Fibroblast of peridontal ligament (primary cell): ENCODE results near the gene ABCE1.

ENCODE experiments used
- DNase-seq: peaks from one replicate; pipeline ENCODE4 v3.0.0-alpha.2; 2010; ENCODE audit errors: extremely low read depth

ABCE1 gene

DNA sequence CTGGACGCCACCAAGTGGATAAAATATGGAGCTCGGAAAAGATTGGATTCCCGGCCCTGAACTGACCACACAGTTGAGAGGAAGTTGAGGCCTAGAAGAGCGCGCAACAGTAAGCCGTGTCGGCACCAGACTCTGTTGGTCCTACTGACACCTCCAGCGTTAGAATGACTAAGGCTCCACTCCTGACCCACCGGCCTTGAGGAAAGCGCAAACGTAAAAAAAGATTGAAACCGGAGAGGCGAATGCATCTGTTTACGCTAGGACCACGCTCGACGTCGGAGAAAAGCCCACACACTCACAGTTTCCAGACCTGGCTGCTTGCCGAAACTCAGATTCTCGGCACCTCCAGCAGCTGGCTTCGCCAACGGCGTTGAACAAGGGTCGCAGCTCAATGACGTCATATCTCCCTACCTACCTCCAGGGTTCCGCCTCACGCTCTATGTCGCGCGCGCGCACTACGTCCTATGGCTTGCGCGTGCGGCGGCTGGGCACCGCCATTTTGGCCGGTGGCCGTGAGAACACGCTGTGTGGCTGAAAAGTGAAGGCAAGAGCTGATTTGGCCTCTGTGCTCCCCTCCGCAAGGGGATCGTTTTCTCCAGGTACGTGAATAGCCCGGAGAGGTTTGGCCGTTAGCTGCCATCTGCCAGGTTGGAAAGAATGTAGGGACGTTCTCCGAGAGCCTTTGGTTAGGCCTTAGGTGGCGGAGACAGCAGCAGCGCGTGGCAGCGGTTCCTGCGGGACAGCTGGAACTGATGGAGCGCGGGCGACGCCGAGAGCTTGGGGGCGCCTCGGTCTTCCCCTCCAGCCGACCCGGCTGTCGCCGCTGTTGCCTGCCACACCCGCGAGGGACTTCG is at the start of gene ABCE1, which contains the start of gene ANAPC10:
TSS of gene ABCE1 (plus strand) at position 491 of the 854 bp plus-strand sequence. CDS start 6,102 bp downstream, outside the sequence.
TSS of gene ANAPC10 (minus strand) at position 376 of the 854 bp plus-strand sequence. CDS start 2,097 bp downstream, outside the sequence.
- DNase-seq: peak; percentile 99

DNA sequence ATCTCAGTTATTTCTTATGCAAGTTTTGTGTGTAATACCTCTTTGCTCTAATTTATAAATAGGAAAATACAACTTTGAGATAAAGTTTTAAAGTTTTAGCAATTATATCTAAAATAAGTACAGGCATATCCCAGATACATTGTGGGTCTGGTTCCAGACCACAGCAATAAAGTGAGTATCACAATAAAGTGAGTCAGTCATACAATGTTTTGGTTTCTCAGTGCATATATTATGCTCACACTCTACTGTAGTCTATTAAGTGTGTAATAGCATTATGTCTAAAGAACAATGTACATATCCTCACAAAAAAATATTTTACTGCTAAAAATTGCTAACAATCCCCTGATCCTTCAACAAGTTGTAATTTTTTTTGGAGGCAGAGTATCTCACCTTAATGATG is 49.3 kb upstream of the ABCE1 start:
- DNase-seq: no peak

DNA sequence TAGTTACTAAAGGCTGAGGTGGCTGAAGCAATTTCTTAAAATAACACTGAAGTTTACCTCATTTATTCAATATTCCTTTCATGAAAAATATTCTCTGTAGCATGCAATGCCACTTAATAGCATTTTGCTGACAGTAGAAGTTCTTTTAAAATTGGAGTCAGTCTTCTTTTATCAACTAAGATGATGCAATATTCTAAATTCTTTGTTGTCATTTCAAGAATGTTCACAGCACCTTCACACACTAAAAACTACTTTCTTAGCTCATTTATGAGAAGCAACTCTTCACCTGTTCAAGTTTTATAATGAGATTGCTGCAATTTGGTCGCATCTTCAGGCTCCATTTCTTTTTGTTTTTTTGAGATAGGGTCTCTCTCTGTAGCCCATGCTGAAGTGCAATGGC is 48.9 kb upstream of the ABCE1 start:
- DNase-seq: no peak

DNA sequence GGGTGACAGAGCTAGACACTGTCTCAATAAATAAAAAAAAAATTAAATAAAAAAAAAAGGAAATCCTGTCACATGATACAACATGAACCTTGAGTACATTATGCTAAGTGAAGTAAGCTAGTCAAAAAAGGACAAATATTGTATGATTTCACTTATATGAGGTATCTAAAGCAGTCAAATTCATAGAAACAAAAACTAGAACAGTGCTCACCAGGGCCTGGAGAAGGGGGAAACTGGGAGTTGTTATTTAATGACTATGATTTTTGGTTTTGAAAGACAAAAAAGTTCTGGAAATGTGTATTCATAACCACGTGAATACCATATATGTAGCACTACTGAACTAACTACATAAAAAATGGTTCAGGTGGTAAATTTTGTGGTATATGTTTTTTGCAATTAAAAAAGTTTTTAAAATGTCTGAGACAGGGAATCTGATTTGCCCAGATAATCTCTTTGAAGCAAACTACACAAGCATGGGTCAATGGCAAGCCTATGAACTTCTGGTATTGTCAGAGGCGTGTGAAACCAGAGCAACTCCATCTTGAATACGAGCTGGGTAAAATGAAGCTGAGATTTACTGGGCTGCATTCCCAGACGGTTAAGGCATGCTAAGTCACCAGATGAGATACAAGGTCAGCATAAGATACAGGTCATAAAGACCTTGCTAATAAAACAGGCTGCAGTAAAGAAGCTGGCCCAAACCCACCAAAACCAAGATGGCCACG is 42.4 kb upstream of the ABCE1 start:
- DNase-seq: no peak

DNA sequence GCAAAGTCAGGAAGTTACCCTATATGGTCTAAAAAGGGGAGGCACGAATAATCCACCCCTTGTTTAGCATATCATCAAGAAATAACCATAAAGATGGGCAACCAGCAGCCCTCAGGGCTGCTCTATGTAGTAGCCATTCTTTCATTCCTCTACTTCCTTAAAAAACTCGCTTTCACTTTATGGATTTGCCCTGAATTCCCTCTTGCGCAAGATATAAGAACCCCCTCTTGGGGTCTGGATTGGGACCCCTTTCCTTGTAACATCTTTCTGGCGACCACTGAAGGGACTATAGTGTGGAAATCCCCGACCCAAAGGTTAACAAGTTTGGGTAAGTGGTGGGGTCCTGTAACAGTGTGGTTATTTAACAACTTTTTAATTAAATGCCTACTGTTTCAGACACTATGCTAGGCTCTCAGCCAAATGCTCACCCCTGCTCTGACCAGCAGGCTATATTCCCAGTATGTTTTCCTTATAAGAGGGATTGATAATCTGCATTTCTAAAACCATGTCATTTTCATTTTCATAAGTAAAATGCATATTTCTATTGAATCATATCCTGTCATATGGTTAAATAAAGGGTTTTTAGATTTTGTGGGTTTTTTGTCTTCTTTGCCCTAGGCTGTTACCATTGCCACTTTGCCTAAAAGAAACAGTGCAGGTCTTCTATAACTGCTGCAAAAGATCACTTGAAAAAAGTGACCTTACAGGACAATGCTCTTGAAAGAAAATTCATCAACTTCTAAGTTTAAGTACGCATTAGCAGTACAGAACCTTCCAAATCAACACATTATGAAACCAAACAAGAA is 41.6 kb upstream of the ABCE1 start:
- no peak for DNase-seq

DNA sequence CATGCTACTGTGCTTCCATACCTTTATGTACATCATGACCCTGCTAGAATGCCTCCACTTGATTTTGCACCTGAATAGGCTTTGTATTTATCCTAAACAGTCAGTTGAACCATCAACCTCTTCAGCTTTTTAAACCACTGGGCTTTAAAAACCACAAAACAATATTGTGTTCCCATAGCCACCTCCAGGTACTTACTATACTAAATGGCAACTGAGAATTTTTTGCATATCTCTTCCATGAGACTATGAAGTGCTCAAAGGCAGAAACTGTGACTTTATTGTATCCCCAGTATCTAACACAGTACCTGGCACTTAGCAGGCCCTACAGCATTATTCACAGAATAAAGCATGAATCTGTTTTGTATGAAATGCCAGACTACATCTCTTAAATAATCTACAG is 39.9 kb upstream of the ABCE1 start:
- no peak for DNase-seq

DNA sequence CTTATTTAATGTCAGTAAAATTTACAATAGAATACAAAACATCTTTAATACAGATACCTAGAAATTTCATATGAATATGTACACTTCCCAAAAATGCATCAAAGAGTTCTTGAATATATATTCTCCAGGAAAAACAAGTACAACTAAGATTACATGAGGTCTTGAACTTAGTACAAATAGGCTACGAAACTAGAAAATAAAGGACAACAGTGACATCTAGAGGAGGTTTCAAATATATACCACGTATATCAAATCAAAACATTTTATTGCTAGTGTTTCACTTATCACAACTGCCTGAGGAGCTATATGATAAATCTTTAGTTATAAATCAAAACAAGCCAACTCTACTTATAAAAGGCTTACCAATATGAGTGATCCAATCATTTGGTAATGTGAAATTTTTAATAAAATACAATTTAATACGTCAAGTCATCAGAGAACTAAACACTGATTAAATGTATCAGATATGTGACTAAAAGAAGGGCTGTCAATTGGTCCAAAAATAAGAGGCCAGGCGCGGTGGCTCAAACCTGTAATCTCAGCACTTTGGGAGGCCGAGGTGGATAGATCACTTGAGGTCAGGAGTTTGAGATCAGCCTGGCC is 36.7 kb upstream of the ABCE1 start:
- DNase-seq: peak; percentile 84

DNA sequence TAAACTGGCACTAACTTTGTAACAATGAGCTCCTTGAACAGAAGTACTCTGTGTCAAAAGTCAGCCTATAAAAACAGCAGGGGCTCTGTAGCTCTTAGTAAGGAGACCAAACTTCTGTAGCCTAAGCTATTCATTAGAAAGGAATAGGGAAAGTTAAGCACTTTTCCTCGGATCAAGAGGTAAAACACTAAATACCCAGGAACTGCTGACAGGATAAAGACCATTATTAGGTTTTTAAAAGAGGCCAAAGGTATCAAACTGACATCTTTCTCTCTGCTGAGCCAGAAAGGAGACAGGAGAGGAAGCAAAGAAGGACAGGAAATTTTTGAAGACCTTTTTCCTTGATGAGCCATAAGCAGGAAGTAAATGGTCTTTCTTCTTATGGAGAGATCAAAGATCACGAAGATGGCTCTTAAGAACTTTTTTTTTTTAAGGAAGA is 32.0 kb upstream of the ABCE1 start:
- DNase-seq: no peak

DNA sequence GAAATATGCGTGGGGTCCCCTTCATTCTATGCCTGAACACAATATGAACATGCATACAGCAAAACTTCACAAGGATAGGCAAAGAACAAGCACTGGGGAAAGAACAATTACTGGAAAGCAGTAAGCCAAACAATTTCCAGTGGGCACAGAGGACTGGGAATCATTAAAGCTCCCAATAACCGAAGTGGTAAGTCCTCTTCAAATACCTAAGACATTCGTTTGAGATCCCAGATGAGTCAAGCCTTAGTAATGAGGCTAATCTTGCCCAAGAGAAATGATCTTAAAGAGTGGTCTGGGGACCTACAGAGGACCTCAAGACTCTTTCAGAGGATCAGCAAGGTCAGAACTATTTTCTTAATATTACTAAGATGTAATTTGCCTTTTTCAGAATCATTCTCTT is 28.8 kb upstream of the ABCE1 start:
- peak; percentile 58 for DNase-seq

DNA sequence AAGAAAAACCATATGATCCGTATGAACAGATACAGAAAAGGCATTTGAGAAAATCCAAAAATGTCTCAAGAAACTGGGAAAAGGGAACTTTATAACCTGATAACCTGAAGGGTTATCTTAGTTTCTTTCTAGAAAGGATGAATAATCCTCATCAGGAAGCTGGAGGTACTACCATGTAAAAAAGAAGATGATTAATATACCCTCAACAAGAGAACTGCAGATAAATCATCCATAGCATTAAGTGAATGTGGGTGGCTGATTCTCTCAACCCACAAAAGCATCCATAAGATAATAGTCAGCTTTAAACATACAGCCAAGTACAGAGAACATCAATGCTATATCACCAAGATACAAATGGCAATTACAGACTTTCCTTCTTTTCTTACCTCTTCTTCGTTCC is 26.6 kb upstream of the ABCE1 start:
- no peak for DNase-seq

DNA sequence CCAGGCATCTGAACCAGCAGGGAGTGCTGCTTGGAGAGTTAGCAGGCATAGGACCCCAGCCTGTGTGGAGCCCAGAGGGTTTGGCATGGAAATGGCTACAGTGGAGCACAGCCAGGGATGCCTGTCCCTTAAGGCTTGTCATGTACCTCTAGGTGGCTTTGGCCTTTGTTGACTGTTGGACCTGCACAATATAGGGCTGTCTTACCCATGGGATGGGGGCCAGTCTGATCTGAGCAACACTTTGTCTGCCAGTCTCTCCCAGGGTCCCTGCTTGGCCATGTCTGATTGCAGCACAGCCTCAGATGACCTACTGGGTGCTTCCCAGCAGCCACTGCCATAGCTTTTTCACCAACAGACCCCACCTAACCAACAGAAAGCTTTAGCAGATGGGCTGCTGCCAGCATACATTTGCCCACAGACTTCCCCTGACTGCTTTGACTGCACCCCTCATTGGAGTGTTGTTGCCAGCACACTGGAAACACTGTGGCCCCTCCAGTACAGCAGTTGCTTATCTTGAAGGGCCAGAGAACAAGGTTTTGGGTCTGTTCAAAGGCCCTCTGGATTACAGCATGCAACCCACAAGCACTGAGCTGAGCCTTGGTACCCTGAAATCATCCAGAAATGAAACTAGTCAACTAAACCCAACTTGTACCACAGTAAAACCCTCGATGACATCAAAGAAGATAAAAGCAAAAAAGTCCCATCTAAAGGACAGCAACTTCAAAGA is 22.2 kb upstream of the ABCE1 start:
- no peak for DNase-seq

DNA sequence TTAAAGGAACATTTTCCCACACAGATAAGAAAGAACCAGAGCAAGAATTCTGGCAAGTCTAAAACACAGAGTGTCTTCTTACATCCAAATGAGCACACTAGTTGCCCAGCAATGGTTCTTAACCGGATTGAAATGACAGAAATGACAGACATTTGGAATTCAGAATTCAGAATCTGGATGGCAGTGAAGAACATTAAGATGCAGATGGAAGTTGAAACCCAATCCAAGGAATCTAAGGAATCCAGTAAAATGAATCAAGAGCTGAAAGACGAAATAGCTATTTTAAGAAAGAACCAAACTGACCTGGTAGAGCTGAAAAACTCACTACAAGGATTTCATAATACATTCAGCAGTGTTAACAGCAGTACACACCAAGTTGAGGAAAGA is 21.6 kb upstream of the ABCE1 start:
- peak; percentile 27 for DNase-seq

DNA sequence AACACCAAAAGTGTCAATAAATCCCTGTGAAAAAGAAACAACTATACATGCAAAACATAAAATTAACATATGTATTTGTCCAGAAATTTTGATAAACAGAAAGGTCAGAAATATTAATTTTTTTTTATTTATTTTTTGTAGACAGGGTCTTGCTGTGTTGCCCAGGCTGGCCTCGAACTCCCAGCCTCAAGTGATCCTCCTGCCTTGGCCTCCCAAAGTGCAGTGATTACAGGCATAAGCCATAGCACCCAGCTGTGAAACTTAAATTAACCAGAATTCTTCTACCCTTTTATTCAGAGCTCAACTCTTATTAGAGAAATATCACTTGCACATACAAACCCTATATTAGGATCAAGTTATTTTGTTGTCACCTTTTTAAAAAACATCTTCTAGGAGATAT is 16.4 kb upstream of the ABCE1 start:
- DNase-seq: no peak

DNA sequence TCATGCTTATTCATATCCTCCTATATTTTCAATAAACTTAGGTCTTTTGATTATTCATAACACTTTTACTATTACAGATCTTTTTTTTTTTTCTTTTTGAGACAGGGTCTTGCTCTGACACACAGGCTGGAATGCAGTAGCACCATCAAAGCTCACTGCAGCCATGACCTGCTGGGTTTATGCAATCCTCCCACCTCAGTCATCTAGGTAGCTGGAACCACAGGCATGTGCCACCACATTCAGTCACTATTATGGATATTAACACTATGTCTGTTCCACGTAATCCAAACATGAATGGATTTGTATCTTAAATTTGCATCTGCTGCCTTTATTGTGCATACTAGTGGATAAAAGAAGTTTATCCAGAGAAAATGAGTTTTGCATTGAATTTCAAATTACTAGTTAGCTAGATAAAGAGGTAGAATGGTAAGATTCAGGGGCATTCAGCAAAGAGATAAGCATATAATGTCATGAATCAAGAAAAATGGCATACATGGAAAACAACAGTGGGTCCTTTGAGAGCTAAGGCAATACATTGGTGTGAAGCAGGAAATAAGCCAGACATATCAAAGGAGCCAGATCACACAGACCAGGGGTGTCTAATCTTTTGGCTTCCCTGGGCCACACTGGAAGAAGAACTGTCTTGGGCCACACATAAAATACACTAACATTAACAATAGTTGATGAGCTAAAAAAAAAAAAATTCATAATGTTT is 14.1 kb upstream of the ABCE1 start:
- no peak for DNase-seq

DNA sequence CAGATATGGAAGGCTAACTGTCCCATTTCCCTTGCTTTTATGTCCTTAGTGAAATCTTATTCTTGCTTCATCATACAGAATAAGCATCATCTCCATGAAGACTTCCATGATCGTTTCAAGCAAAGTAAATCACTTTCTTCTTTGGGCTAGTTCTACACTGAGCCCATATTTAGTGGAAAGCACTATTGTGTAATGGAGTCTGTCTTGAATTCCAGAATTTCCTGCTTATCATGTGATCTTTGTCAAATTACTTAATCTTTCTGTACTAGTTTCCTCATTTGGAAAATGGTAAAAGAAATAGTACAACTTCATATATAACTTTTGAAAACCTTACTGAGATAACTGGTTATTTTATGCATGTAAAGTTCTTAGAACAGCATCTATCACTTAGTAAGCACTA is 7.7 kb upstream of the ABCE1 start:
- no peak for DNase-seq

DNA sequence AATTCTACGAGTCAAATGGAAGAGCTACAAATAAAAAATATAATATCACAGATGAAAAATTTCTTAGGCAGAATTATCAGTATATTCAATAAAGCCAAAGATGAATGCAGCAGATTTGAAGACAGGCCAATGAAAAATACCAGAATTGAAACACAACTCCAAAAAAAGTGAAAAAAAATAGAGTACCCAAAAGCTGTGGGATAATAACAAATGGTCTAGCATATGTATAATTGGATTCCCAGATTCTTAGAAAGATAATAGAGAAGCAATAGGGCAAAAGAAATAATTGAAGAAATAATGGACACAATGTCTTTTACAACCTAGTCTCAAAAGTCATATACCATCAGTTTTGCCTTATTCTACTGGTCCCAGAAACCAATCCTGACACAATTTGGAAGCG is 4.5 kb upstream of the ABCE1 start:
- DNase-seq: no peak

DNA sequence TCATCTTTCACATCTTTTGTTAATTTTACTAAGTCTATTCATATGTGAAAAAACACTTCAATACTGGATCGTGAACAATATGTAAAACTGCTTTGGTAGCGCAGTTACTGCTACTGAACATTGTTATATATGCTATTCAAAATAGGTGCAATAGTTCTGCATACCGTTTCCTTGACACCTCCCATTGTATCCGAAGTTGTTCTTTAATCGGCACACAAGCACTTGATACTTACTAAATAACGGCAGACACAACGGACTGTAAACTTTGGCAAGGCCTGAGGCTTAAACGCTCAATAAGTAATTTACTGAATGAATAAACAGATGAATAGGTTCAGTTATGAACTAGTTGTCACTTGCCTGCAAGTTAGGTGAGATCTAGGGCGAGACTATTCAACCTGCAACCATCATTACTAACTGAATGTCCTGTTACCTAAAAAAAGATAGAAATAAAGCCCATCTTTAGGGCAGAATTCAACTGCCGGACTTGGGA is 735 bp upstream of the ABCE1 start:
- no peak for DNase-seq

DNA sequence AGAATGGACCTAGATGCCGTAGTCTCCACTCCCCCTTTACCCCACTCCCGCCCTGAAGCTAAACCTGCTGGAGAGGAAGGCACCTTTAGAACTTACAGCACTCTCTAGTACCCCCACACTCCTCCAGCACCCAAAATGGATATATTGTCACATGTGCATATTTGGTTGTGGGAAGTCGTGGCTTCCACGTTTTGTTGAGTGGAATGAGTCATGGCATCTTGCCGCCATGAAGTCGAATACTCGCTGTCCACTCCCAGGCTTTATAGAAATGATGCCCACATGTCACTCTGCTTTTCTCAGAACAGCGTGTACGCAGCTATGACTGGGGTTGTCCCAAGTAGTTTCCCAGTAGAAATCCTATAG is 545 bp downstream of the ABCE1 start:
- DNase-seq: peak; percentile 61

DNA sequence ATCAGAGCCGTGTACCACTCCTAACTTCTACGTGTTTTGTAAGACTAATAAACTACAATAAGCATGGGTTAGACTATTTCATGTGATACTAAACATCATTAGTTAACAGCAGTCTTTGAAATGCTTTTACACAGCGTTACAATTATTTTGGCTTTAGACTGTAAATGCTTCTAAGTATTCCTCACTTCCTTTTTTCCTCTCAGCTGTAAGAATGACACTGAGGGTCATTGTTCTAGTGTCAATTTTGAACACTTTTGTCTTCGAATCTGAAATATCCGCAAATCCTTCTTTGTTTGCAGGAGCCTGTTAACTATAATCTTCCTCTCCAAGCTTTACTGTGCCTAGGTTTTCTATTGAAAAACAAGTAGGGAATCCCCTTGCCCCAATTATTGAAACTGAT is 1.5 kb downstream of the ABCE1 start:
- DNase-seq: no peak

DNA sequence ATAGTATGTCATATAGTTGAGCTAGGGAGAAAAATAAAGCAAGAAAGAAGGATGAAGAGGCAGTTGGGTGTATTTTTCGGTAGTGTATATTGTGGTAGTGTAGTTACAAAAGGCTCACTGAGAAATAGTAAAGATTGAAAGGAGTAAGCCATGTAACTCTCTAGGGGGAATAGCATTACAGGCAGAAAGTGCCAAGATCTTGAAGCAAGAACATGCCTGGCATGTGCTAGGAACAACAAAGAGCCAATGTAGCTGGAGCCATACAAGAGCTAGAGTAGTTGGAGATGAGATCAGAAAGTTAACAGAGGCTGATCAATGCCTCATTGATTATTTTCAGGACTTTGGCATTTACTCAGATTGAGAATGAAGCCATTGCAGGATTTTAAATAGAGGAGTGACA is 3.0 kb downstream of the ABCE1 start:
- DNase-seq: peak; percentile 76
